ENCODE measurements around the gene LRBA. TPM values are rescaled to one million over a fixed set of nuclear protein-coding genes. Genes with fewer than 3 reads are reported as not detected.

Gene LRBA
- polyA plus RNA-seq, 1 of the 3 experiments (the other 2 are of a cell fraction), result 11.4 TPM

GRCh38 chr4:150987204-150987603, 27.9 kb downstream of the LRBA start:
- ChIA-PET CTCF (no interaction called here), POLR2A (no interaction called here)
- Histone ChIP-seq H3K9ac (no peak overlapping the region), H3K27ac (ENCODE audit: low read depth in 2 of 2, low read length in 1 of 2) (no peak overlapping the region), H3K4me3 (ENCODE audit: low read depth in 2 of 2, low read length in 1 of 2) (no peak overlapping the region), H3K9me3 (no peaks in the 10 kb centered on the region), H2AFZ (ENCODE audit: low read depth) (no peak overlapping the region), H3K79me2 (ENCODE audit: insufficient read depth) (peaks cover 5% of the 10 kb centered on the region; the same call in 1 of the 2 replicates), H3F3A (replicated peaks; ENCODE audit: insufficient read depth) (no peaks in the 10 kb centered on the region), H3K27me3 (ENCODE audit: insufficient read depth) (no peaks in the 10 kb centered on the region), H4K20me1 (ENCODE audit: insufficient read depth) (no peaks in the 10 kb centered on the region), H3K36me3 (replicated peaks in 1 of 2; ENCODE audit: control insufficient read depth in 1 of 2, insufficient read depth in 2 of 2, low read length in 1 of 2) (no peaks in the 10 kb centered on the region), H3K9me2 (no peaks in the 10 kb centered on the region), H3K4me2 (no peak overlapping the region), H3K4me1 (ENCODE audit: control insufficient read depth in 1 of 2, insufficient read depth in 2 of 2, low read depth in 1 of 2, low read length in 1 of 2) (no peaks in the 10 kb centered on the region)
- 90% methylated on average over 3 of the region's 3 CpGs for WGBS (ENCODE audit: low lambda C conversion rate)
- DNase-seq, result no peak
- TF ChIP-seq SMC3 (IDR thresholded peaks at IDR 0.05; ENCODE audit: low read depth, low read length) (no peak), EZH2phosphoT487 (IDR thresholded peaks at IDR 0.05; ENCODE audit: borderline replicate concordance, low read depth) (no peak), EP300 (IDR thresholded peaks at IDR 0.05; ENCODE audit: borderline replicate concordance in 1 of 2, low read depth in 1 of 2, low read length in 1 of 2) (no peak), RFX5 (IDR thresholded peaks at IDR 0.05; ENCODE audit: low read length) (no peak), RCOR1 (IDR thresholded peaks at IDR 0.05; ENCODE audit: low read length) (no peak), CHD2 (IDR thresholded peaks at IDR 0.05; ENCODE audit: low read length, partially characterized antibody) (no peak), TEAD4 (IDR thresholded peaks at IDR 0.05; ENCODE audit: borderline replicate concordance, insufficient read depth) (no peak), YY1 (IDR thresholded peaks at IDR 0.05; ENCODE audit: low read depth) (no peak), TCF12 (IDR thresholded peaks at IDR 0.05) (no peak), USF1 (IDR thresholded peaks at IDR 0.05; ENCODE audit: borderline replicate concordance, low read depth) (no peak), RXRA (IDR thresholded peaks at IDR 0.05; ENCODE audit: borderline replicate concordance, low read depth) (no peak)

- Histone ChIP-seq H4K20me1 (ENCODE audit: insufficient read depth) (no peaks in the 10 kb centered on the region), H3K4me2 (no peak overlapping the region), H3K9me2 (no peaks in the 10 kb centered on the region), H3K79me2 (ENCODE audit: insufficient read depth) (peaks cover 5% of the 10 kb centered on the region; the same call in 1 of the 2 replicates), H3K27ac (ENCODE audit: low read depth in 2 of 2, low read length in 1 of 2) (no peak overlapping the region), H3K9me3 (no peaks in the 10 kb centered on the region), H3K4me1 (ENCODE audit: control insufficient read depth in 1 of 2, insufficient read depth in 2 of 2, low read depth in 1 of 2, low read length in 1 of 2) (no peaks in the 10 kb centered on the region), H2AFZ (ENCODE audit: low read depth) (no peak overlapping the region), H3K36me3 (replicated peaks in 1 of 2; ENCODE audit: control insufficient read depth in 1 of 2, insufficient read depth in 2 of 2, low read length in 1 of 2) (no peaks in the 10 kb centered on the region), H3K27me3 (ENCODE audit: insufficient read depth) (no peaks in the 10 kb centered on the region), H3F3A (replicated peaks; ENCODE audit: insufficient read depth) (no peaks in the 10 kb centered on the region), H3K4me3 (ENCODE audit: low read depth in 2 of 2, low read length in 1 of 2) (no peak overlapping the region), H3K9ac (no peak overlapping the region)
- POLR2A ChIA-PET, result no interaction called here
- no peak for DNase-seq
- 98% methylated on average over 4 of the region's 4 CpGs for WGBS (ENCODE audit: low lambda C conversion rate)
- TF ChIP-seq FOXM1 (IDR thresholded peaks at IDR 0.05; ENCODE audit: low read depth) (no peak), RAD21 (IDR thresholded peaks at IDR 0.05; ENCODE audit: low read length) (no peak), SMC3 (IDR thresholded peaks at IDR 0.05; ENCODE audit: low read depth, low read length) (no peak), POLR2AphosphoS5 (IDR thresholded peaks at IDR 0.05; ENCODE audit: low read depth, low read length) (no peak), ZBTB33 (IDR thresholded peaks at IDR 0.05; ENCODE audit: borderline replicate concordance, low read depth) (no peak), FOXJ3 (CRISPR knock-in tag; IDR thresholded peaks at IDR 0.05) (no peak), TEAD4 (IDR thresholded peaks at IDR 0.05; ENCODE audit: borderline replicate concordance, insufficient read depth) (no peak)
- CTCF ChIA-PET, result no interaction called here
Measured at GRCh38 chr4:150986085-150986484, 29.0 kb downstream of the LRBA start.

Measured in SK-N-SH (cell line).